Neural progenitor cell (in vitro differentiated cells): Measurements from ENCODE around the gene CHCHD6.

Source experiments
- EZH2 ChIP-seq: fragments of 200-600 bp; sonication (generic); IDR thresholded peaks from 2 replicates; pipeline ENCODE4 v1.6.1; 2017; ENCODE audit warnings: antibody characterized with exemption, mild to moderate bottlenecking, moderate library complexity
- TF ChIP-seq, protein P1 (sequence below): fragments of 200-600 bp; sonication (generic); IDR thresholded peaks from 2 replicates; pipeline ENCODE4 v1.5.1; 2017; ENCODE audit warnings: antibody characterized with exemption, mild to moderate bottlenecking

DNA sequence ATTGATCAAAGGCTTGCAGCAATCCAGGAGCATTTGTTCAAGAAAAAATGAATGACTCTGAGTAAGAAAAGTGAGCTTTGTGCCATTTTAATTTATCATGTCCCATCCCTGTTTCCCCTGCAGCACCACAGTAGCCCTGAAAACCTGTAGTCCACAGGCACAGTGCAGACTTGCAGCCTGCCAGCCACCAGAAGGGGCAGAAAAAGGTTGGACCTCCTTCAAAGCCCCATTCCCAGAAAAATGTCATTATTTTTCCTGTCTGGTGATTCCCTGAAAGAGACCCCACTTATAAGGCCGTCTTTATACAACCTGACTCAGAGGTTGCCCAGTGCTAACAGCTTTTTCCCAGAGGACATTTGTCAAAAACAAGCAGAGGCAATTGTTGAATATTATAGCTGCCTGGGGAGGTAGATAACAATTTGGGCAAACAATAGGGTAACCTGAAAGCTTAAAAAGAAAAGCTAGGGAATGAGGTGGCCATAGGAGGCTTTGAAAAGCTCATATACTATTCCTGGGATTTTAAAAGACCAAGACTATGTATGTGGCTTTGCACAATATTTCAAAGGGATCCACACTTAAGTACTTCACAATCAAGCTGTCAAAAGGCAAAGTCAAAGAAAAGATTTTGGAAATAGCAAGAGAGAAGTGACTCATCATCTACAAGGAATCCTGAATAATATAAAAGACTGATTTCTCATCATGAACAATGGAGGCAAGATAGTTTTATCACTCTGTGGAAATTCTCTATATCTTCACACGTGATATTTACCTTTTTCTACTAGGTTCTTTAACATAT, 142.1 kb downstream of the CHCHD6 start:
- TF ChIP-seq, protein P1, sequence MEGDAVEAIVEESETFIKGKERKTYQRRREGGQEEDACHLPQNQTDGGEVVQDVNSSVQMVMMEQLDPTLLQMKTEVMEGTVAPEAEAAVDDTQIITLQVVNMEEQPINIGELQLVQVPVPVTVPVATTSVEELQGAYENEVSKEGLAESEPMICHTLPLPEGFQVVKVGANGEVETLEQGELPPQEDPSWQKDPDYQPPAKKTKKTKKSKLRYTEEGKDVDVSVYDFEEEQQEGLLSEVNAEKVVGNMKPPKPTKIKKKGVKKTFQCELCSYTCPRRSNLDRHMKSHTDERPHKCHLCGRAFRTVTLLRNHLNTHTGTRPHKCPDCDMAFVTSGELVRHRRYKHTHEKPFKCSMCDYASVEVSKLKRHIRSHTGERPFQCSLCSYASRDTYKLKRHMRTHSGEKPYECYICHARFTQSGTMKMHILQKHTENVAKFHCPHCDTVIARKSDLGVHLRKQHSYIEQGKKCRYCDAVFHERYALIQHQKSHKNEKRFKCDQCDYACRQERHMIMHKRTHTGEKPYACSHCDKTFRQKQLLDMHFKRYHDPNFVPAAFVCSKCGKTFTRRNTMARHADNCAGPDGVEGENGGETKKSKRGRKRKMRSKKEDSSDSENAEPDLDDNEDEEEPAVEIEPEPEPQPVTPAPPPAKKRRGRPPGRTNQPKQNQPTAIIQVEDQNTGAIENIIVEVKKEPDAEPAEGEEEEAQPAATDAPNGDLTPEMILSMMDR, result peak; percentile 17
- TF ChIP-seq EZH2, result no peak
